Measurements from ENCODE around the gene CACNB2. TPM values are rescaled to one million over a fixed set of nuclear protein-coding genes. Genes with fewer than 3 reads are reported as not detected.

The CACNB2 gene
- polyA plus RNA-seq, 2 of the 4 experiments (the other 2 are of a cell fraction): not detected

DNA sequence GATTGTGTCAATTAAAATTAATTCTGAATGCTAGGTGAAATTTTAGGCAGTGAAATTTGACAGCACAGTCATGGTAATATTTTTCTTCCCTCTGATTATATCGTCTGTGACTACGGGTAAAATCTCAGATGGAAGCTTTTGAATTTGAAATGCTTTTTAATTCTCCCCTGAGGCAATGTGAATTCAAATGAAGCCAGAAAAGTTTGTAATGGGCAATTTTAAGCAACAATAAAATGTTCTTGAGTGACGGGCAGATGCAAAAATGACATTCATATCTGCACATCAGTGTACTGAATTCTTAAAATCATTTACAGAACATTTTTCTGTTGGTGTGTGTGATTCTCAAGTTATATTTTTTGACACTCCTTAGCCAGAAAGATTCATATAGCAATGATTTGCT is 376.6 kb downstream of the CACNB2 start:
- 94% methylated on average over 3 of the region's 3 CpGs for WGBS (ENCODE audit: missing lambda C conversion rate)
- ChIA-PET POLR2A (no interaction called here), CTCF (interaction anchor here (0.9 kb wide), 1 partner anchor 78 kb away, joined by 3 read pairs; no protein-coding TSS in a partner anchor)
- H3K4me1 ChIP-seq: no peaks in the 10 kb centered on the region
- TF ChIP-seq, protein P1, sequence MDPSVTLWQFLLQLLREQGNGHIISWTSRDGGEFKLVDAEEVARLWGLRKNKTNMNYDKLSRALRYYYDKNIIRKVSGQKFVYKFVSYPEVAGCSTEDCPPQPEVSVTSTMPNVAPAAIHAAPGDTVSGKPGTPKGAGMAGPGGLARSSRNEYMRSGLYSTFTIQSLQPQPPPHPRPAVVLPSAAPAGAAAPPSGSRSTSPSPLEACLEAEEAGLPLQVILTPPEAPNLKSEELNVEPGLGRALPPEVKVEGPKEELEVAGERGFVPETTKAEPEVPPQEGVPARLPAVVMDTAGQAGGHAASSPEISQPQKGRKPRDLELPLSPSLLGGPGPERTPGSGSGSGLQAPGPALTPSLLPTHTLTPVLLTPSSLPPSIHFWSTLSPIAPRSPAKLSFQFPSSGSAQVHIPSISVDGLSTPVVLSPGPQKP (IDR thresholded peaks at IDR 0.05; ENCODE audit: low read depth, low read length): no peak
- H3K4me2 ChIP-seq: no peak overlapping the region
- no peaks in the 10 kb centered on the region for H3K9me3 ChIP-seq
- H3K27ac ChIP-seq: no peak overlapping the region
- FAIRE-seq (no peak), ATAC-seq (no peak), DNase-seq (ENCODE audit: low read depth in 1 of 2, low spot score in 1 of 2) (no peak)
- H3K4me3 ChIP-seq: no peak overlapping the region

DNA sequence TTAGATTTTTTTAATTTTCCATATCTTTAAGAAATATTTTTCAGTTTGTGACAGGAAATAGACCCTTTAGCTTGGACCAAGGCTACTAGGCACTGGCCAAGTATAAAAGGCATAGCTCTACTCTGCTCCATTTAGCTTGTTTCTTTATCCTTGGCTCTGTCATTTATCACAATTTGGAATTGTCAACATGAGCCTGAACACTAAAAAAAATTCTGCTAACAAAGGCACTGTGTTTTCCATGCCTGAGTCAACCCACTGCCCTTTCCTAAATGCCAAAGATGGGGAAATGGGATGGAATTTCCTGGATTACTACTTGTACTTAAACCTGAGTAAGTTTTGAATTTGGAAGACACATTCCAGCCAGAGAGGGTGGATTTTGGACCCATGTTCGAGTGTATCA is 382.8 kb downstream of the CACNB2 start:
- FAIRE-seq: no peak
- Histone ChIP-seq H3K4me1 (no peaks in the 10 kb centered on the region), H3K9me3 (no peaks in the 10 kb centered on the region), H3K4me2 (no peak overlapping the region), H3K4me3 (no peak overlapping the region), H3K27ac (no peak overlapping the region)
- TF ChIP-seq HOXB13 (CRISPR knock-in tag; IDR thresholded peaks at IDR 0.05; ENCODE audit: low read depth) (no peak), HOXB5 (CRISPR knock-in tag; IDR thresholded peaks at IDR 0.05) (no peak), RNF2 (IDR thresholded peaks at IDR 0.05; ENCODE audit: borderline replicate concordance, low read depth) (no peak), FOSB (CRISPR knock-in tag; IDR thresholded peaks at IDR 0.05) (no peak), CEBPB (IDR thresholded peaks at IDR 0.05) (no peak), GATA3 (IDR thresholded peaks at IDR 0.05; ENCODE audit: borderline replicate concordance) (no peak), ZNF302 (CRISPR knock-in tag; IDR thresholded peaks at IDR 0.05) (no peak), MYC (IDR thresholded peaks at IDR 0.05; ENCODE audit: borderline replicate concordance, low read length) (no peak), NFE2L2 (conservative IDR thresholded peaks at IDR 0.05; ENCODE audit: low read length) (no peak), RAD21 (conservative IDR thresholded peaks at IDR 0.05 in 1 of 2, IDR thresholded peaks at IDR 0.05 in 1 of 2) (no peak), ZSCAN20 (CRISPR knock-in tag; IDR thresholded peaks at IDR 0.05) (no peak), FOSL2 (IDR thresholded peaks at IDR 0.05) (no peak), FOSL2 (CRISPR knock-in tag; IDR thresholded peaks at IDR 0.05) (no peak)
- TF ChIP-seq, protein P2, sequence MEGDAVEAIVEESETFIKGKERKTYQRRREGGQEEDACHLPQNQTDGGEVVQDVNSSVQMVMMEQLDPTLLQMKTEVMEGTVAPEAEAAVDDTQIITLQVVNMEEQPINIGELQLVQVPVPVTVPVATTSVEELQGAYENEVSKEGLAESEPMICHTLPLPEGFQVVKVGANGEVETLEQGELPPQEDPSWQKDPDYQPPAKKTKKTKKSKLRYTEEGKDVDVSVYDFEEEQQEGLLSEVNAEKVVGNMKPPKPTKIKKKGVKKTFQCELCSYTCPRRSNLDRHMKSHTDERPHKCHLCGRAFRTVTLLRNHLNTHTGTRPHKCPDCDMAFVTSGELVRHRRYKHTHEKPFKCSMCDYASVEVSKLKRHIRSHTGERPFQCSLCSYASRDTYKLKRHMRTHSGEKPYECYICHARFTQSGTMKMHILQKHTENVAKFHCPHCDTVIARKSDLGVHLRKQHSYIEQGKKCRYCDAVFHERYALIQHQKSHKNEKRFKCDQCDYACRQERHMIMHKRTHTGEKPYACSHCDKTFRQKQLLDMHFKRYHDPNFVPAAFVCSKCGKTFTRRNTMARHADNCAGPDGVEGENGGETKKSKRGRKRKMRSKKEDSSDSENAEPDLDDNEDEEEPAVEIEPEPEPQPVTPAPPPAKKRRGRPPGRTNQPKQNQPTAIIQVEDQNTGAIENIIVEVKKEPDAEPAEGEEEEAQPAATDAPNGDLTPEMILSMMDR (IDR thresholded peaks at IDR 0.05): no peak
- ChIA-PET CTCF (no interaction called here), POLR2A (no interaction called here)
- DNase-seq (ENCODE audit: low read depth in 1 of 2, low spot score in 1 of 2): no peak
- no peak for ATAC-seq
- WGBS (ENCODE audit: missing lambda C conversion rate): 35% methylated on average over 1 of the region's 1 CpG

DNA sequence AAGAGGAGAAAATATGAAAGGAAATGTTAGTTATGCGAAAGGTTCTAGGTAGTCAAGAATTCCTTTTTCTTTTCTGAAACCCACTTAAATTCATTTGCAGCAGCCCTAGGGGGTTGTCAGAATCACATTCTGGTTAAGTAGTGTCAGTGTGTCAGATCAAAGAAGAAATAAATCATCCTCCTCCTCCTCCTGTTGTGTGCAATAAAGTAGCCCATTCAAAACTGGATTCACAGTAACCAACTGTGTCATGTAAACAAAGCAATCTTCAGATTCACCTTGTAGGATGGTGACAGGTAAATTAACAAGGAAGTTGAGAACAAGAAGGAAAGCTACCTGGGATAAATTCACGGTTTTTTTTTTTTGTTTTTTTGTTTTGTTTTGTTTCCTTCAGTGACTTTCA is 383.6 kb downstream of the CACNB2 start:
- no peak overlapping the region for H3K27ac ChIP-seq
- H3K4me1 ChIP-seq: no peaks in the 10 kb centered on the region
- ATAC-seq (no peak), DNase-seq (ENCODE audit: low read depth in 1 of 2, low spot score in 1 of 2) (no peak), FAIRE-seq (no peak)
- ChIA-PET CTCF (no interaction called here), POLR2A (no interaction called here)
- 81% methylated on average over 2 of the region's 2 CpGs for WGBS (ENCODE audit: missing lambda C conversion rate)
- TF ChIP-seq, protein P3, sequence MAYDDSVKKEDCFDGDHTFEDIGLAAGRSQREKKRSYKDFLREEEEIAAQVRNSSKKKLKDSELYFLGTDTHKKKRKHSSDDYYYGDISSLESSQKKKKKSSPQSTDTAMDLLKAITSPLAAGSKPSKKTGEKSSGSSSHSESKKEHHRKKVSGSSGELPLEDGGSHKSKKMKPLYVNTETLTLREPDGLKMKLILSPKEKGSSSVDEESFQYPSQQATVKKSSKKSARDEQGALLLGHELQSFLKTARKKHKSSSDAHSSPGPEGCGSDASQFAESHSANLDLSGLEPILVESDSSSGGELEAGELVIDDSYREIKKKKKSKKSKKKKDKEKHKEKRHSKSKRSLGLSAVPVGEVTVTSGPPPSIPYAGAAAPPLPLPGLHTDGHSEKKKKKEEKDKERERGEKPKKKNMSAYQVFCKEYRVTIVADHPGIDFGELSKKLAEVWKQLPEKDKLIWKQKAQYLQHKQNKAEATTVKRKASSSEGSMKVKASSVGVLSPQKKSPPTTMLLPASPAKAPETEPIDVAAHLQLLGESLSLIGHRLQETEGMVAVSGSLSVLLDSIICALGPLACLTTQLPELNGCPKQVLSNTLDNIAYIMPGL (CRISPR knock-in tag; IDR thresholded peaks at IDR 0.05; ENCODE audit: borderline replicate concordance): no peak
- TF ChIP-seq BHLHE40 (IDR thresholded peaks at IDR 0.05; ENCODE audit: low read depth, low read length) (no peak), RARB (CRISPR knock-in tag; IDR thresholded peaks at IDR 0.05) (no peak)
- no peaks in the 10 kb centered on the region for H3K9me3 ChIP-seq
- H3K4me3 ChIP-seq: no peak overlapping the region
- H3K4me2 ChIP-seq: no peak overlapping the region

All from A549 (cell line).